CD4-positive, alpha-beta T cell treated with Interleukin-15 for 4 hours (primary cell): Measurements from ENCODE around the gene TBX3.

Source experiments
- DNase-seq: peaks from one replicate; pipeline ENCODE4 v3.0.0-alpha.2; 2020; ENCODE audit warnings: low spot score

TBX3 gene

DNA sequence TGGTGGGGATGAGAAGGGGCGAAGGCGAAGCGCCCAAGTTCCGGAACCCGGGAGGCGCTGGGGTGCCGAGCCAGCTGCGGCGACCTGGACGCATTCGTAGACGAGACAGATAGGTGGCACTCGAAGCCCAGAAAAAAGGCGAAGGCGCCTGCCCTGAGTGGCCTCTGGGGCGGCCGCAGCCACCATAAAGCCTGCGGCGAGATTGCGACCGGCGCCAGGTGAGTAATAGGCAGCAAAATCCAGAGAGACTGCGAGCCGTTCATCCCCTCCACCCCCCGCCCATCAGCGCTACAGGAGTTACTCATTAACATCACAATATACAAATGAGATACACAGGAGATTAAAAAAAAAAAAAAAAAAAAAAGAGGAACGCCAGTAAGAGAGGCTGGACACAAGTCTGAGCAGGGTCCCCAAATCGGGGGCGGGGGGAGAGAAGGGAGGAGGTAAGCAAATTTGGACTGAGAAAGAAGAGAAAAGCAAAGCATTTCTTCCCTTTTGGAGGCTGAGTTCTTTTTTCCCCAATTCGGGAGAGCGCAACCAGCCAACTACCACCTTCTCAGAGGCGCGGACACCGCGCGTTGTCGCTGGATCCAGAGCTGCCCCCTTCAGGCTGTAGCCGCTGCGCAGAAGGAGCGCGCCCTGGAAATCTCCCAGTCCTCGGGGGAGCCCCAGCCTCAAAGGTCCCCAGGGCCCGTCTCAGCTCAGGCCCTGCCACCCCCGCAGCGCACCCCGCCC lies 15.7 kb downstream of the TBX3 start:
- DNase-seq: no peak

DNA sequence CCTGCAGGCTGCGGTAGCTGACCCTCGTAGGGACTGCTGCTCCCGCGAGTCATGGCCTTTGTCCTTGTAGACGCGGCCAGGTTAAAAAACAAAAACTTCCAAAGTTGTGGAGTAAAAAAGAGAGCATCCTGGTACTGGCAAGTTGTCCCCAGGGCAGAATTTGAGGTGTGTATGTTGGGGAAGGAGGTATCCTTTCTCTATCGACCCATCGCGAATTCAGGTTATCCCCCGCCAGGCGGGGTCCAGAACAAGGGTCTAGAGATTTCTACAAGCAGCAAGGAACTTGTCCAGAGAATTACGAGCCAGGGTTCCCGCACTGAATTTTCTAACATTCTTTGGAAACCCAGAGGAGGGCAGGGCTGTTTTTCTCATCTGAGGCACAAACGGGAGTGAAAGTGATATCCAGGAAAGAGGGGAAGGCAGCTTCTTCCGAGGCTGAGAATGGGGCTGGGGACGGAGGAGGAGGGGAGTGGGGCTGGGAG lies 16.3 kb downstream of the TBX3 start:
- DNase-seq: no peak

DNA sequence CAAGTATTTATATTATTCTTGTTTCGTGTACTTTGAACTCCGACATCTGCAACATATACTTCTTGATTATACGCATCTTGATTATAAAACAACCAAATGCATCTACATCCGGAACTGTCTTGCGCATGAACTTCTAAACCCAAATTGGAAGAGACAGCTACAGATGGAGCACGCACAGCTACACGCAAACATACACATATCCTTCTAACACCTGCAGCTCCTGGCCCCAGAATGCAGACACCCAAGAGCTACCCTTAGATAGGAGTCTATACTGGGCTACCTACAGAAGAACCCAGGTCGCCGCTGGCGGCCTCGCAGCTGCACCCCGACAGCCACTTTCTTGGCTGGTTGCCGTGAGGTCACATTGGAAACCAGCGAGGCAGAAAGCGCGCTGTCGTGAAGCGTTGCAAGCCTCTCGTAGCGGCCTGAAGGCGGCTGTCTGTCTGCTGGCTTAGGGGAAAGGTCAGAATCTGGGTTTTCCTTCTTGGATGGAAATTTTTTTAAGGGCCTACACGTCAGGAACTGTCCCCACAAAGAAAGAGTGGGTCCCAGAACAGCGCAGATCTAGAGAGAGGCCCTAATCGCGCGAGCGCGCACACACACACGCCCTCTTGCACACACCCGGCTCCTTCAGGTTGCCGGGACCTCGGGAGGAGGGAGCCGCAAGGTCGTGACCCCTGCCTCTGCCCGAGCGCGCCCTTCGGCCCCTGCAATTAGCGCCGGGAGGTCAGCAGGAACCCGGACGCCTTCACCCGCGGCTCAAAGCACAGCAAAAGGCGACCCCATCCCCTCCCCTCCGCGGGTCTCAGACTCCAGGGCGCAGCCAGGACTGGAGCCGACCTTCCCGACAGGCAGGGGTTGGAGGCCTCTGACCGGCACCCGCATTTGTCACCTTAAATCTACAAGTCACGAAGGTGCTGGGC lies 17.0 kb downstream of the TBX3 start:
- no peak for DNase-seq

DNA sequence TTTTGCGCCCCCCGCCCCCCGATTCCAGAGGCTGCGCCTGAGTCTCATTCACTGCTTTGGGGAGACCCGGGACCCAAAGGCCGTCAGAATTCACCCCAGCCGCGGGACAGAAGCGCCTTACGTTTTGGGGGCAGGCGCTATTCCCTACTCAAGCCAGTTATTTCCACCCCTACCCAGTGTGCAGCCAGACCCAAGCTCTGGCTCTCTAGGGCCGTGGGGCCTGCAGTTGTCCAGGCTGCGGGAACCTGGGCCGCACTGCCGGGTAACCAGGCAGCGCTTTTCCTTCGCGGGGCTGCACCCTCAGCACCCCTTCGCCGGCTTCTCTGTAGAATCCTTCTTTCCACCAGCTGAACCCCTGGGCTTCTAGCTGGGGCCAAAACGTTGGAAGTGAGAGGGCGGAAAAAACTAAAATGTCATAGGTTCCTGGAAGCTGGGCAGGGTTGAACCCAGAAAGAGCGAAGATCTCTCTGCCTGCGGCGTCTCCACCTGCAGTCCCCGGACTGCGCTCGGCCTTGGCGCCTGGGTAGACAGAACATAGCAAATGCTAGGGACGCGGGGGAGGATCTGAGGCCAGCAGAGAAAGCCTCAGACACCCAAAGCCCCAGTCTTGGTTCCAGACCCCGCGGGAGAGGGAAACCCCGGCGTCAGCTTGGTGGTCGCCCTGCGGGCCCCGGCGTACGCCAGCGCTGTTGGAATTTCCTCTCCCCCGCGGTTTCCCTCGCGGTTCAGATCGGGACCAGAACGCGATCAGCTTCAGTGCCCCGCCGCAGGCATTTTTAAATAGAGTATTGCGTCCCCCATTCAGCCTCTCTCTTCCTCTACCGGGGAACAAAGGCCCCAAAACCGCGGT lies 18.3 kb downstream of the TBX3 start:
- no peak for DNase-seq

DNA sequence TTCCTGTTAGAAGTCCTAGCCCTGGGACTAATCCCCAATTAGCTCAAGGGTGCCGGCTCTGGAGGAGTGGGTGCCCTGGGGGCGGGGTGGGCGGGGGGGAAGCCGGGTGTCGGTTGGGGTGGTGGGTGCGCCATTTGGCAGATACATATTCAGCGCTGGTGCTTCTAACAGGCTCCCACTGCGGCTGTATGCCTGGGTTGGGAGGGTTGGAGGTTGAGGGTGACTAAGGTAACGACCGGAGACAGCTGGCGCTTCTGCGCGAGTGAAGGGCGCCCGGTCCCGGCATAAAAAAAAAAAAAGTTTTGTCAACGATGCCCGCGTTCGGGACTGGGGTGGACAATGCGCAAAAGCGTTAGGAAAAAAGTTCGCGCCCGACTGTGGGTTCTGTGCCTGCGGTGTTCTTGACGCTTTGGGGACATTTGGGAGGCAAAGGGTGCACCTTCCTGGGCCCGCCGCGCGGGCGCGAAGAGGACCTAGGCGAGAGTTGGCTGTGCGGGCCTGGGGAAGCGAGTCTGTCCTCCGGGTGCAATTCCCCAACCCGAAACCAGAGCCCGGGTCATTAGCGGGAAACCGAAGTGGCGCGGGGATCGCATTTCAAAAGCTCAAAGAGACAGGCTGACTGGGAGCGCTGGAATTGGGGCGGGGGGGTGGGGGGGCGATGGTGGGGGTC lies 19.2 kb downstream of the TBX3 start:
- no peak for DNase-seq

DNA sequence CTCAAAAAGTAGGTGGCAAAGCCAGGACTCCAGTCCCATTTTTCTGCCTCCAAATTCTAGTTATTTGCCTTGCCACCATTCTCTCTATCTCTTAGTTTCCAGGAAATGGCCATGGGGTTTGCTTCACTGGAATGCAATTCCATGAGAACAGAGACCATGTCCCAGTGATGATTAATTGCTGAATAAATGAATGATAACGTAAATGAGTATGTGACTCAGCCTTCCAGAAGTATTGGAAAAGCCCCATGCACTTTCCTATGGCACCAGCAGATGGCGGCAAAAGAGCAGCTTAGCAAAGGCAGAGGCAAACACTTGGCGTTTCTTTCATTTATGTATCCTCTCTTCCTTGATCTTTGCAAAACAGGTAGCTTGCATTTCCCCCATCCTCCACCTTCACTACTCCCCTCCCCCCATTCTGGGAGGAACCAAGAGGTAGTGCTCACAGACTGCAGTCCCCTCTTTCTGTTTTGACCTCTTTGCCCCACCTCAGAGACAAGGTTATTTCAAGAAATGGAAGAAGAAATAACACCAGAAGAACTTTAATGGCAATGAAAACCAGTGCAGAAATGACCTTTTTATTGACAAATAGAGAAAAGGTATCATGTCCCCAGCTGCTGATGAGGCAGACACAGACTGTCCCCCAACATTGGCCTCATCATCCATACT lies 21.3 kb downstream of the TBX3 start:
- peak; percentile 54 for DNase-seq

DNA sequence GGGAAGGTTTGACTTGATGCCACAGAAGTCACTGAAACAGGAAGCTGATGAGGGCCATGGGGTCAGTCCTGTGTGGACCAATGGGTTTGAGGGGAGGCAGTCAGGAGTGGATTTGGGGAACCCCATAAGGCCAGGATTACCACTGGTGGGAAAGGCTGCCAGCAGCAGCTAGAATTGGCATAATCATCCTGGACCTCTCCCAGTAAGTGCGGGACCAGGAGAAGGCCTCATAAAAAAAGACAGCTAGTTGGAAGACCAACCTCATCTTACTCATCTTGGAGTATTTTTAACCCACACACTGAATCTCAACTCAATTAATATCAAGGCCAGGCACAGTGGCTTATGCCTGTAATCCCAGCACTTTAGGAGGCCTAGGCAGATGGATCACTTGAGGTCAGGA lies 22.7 kb downstream of the TBX3 start:
- DNase-seq: no peak

DNA sequence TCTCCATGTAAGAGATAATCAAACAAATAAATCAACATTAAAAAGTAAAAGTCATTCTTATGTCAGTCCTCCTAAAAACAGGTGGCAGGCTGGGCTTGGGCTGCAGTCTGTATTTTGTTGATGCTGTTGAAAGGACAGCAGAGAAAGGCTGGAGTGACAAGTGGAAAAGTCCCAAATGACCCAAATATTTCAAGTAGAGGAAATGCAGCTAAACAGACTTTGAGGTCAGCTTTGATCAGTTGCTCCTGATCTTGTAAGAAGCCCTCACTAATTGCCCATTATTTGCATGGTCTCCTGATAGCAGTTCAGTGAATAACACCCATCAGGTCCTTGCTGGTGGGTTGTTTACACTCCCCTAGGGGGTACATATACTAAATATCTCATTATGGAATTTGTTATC lies 24.9 kb downstream of the TBX3 start:
- no peak for DNase-seq

DNA sequence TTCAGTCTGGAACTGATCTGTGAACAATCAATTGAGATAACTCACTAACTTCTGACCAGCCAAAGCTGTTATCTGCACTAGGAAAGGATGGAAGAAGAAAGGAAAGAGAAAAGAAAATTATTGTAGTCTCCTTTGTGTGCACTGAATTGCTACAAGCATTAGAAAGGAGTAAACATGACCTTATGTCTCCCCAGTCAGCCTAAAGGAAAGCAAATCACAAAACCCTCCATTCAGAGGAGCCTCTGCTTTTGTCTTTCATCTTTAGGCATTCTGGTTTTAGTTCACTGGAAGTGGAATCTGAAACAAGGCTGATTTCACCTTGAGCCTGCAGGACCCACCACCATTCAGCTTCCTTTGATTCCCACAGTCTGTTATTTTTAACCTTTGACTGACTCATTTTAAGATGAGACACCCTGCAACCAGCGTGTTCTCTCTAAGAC lies 26.0 kb downstream of the TBX3 start:
- DNase-seq: no peak

DNA sequence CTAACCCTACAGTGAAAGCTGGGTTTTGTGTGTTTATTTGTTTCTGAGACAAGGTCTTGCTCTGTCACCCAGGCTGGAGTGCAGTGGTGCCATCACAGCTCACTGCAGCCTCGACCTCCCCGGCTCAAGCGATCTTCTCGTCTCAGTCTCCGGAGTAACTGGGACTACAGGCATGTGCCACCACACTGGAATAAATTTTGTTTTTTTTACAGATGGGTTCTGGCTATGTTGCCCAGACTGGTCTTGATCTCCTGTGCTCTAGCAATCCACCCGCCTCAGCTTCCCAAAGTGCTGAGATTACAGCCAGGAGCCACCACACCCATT lies 26.4 kb downstream of the TBX3 start:
- DNase-seq: no peak

DNA sequence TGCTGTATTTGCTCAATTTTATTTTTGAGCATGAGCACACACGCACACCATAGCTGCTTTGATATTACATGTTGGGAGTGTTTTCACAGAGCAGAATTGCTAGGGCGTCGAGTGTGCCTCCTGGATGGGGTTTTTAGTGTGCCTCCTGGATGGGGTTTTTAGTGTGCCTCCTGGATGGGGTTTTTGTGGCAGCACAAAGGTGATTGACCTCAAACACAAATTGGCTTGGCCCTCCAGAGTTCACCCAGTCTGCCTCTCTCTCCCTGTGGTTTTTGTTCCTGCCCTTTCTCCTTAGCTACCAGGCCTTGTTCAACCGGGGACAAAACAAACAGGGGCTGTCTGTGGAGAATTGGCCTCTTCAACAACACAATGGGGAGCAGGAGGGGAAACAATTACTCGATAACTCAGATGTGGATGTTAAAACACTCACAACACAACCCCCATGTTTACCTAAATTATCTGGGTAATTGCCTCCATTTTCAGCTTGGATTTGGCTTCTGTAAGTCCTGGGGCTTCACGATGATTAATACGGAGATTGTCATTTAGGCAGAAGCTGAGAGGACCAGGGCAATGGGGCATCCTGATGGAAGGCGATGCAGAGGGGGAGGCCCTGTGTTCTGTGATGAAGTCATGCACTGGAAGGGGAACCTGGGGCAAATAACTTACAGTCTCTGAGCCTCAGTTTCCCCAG lies 26.9 kb downstream of the TBX3 start:
- no peak for DNase-seq

DNA sequence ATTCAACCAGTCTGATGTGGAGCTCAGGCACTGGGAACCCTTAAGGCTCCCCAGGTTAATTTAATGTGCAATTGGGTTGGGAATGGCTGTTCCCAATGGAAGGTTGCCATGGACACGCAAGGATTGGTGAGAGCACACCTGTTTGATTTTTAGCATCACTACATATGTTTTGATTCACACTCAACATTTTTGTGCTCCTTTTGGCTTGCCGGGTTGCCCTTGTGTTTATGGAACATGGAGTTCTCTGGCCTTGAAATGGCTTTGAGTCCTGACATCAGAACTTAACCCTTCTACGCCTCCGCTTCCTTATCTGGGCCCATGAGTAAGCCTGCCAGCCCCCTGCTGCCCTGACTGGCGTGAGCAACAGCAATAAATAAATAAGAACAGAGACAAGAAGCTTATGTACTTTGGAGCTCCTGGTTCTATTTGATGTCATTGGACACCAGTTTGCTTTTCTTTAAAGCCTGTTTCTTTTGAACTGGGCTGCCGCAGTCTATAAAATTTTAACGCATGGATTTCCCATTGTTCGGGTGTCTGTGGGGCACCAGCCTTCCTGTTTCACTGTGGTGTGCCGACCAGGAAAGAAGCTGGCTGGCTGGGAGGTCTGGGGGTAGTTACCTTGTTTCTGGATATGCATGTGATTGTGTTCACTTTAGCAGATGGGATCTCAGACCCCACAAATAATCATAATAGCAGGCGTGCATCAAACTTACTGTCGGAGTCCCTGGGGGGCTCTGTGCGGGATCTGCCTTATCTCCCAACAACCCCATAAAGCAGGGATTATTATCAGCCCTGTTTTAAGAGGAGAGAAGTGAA lies 27.8 kb downstream of the TBX3 start:
- no peak for DNase-seq

DNA sequence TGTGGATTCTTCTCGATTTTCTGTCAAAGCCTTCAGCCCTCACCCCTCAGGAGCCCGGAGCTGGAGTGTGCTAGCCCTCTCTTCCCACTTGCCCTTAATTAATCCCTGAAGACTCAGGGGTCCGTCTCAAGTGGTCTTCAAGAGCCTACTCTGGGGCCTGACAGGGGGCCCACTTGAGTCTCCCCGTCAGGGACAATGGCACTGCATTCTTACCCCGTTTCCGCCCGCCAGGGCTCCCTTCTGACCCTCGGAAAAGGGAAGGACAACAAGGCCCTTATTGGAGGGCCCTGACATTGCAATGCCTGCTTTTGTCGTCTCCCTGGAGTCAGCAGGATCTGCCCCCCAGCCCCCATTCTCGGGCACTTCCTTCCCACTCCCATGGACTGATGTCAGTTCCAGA lies 34.4 kb downstream of the TBX3 start:
- no peak for DNase-seq

DNA sequence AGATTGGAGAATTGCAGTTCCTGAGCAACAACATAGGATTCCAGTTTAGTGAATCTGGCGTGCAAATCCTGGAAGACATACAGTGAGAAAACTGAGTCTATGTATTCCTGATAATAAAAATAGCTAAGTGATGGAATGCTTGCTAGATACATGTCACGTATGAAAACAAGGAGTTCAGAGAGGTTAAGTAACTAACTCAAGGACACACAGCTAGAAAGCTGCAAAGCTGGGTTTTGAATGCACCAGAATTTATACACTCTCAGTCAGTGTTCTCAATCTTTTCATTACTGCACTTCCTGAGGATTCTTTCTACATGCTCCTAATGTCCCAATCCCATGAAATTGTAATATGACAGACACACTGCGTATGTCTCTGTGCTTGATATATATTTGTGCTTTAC lies 35.3 kb downstream of the TBX3 start:
- no peak for DNase-seq

DNA sequence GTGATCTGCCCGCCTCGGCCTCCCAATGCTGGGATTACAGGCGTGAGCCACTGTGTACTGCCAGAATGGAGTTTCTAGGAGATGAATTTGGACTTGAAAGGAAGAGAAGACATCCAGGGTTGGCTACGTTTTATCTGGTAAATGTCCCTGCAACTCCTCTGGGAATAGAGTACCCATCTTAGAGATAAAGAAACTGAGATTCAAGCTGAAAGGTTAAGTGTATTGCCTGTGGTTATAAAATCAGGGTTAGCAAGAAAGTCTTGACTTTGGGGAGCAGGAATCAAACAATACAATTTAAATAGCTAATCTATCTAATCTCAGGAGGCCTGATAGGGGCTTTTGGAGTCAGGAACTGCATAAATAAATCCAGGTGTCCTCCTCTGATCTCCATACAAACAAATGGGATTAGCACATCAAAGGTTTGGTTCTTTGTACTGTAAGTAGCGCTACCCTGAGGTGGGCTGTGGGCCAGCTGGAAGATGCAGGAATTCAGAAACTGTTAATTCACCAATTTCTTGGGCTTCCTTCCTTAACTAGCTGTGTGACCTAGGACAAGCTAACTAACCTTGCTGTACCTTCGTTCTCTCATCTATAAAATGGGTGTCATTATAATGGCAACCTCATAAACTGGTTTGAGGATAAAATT lies 45.1 kb downstream of the TBX3 start:
- DNase-seq: no peak

DNA sequence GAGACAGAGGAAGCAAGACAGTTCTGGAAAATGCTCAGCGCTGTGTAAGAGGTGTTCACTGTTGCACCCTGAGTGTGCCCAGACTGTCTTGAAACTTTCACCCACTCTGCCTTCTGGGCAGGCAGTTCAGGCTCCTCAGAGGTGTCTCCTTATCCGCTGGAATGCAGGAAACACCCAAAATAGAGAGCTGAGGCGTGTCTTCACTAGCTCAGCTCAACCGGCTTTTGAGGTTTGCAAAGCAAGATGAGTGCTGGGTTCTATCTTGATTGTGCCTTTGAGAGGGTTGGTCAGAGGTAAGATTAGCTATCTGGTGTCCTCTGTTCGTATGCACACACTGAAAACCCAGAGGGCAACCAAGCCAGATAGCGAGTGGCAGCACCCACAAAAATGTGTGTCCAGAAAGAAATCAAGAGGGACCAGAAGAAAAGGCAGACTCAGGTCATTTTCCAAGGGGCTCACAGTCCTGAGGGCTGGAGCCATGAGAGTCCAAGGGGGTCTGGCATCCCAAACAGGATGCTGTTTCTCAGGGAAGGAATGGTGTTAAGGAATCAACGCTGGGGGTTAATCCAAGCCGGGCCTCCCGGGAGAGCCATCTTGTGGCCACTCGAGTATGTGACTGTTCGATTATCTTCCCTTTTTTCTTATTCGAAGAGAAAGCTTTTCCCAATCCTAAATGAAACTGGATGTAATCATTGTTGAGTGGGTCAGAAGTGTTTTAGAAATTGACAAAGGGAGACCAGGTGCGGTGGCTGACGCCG lies 47.1 kb downstream of the TBX3 start:
- no peak for DNase-seq

DNA sequence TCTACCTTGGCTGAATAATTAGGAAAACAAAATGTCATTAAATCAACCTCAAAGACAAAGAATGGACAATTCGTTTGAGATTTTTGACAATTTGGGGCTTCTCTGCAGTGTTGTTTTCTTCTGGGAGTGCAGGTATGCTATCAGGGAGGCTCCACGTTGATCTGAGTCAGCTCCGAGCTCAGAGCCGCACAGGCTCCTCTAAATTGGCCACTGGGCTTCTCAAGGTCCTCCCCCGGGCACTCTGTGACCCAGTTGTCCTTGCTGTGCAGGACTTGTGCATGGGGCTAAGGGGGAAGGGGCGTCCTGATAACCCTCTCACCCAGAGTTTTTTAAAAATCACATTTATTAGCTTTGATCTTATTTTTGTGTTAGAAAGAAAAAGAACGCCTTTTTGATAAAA lies 52.7 kb downstream of the TBX3 start:
- DNase-seq: no peak

DNA sequence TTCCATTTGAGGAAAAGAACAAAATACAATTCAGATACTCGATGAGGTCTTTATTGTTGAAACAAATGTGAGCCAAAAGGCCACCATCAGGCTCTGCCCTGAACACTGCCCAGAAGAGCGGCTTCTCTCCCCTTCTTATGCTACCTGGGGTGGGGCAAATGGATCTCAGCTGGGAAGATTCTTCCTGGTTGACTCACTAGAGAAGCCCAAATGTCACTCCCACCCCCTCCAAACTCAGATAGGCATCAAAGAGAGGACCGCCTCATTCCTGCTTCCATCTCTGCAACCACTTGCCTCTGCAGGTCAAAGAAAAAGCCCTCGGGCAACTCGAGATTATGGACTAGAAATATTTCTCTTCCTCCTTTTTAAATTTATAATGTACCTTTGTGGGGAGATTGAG lies 55.8 kb downstream of the TBX3 start:
- no peak for DNase-seq

DNA sequence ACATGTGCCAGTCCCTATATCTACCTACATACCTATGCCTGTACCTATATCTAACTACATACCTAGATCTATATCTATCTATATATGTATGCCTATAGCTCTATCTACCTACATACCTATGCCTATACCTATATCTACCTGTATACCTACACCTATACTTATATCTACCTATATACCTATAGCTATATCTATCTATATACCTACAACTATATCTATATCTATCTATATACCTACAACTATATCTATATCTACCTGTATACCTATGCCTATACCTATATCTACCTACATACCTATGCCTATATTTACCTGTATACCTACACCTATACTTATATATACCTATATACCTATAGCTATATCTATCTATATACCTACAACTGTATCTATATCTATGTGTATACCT lies 56.6 kb downstream of the TBX3 start:
- DNase-seq: no peak
